K562 (cell line): ENCODE data around the gene RNPEPL1. TPM values are rescaled to one million over a fixed set of nuclear protein-coding genes. Genes with fewer than 3 reads are reported as not detected.

ENCODE experiments used
- ATAC-seq: fragments of 200-7000 bp; cut with Tn5 transposase; 3 replicates; pipeline ENCODE4 v1.9.1; 2020; ENCODE audit warnings: moderate library complexity
- BruUV-seq: library from RNA; stranded (reverse); fragments of 400-500 nt; replicated peaks from 2 replicates; lab custom pipeline; 2021; lab: Mats Ljungman, UMichigan
- CTCF ChIA-PET: fragments of 300-600 bp; formaldehyde crosslinking; extraction: SDS; loops from one replicate; lab custom pipeline; 2021; ENCODE audit warnings: low intra/inter-chr PET ratio; lab: Yijun Ruan, JAX
- POLR2A ChIA-PET: fragments of 300-600, 350-650 bp; sonication (Branson Sonifier 250); formaldehyde crosslinking; extraction: SDS; loops from one replicate; lab custom pipeline; 2021; ENCODE audit warnings: antibody characterized with exemption, inconsistent platforms; lab: Yijun Ruan, JAX
- DNase-seq, 4 experiments: peaks; one replicate each; pipeline versions ENCODE4 v3.0.0 to v3.0.0-alpha.2; 2011 to 2018; ENCODE audit warnings: low spot score in 3 of 4, mixed read lengths in 3 of 4; ENCODE audit errors: extremely low read depth in 1 of 4
- FAIRE-seq: peaks from 2 replicates; lab custom pipeline; 2011; peaks lifted over from hg19 to GRCh38; lab: Jason Lieb, UNC
- H2AFZ ChIP-seq: 2 replicates; pipeline ENCODE4 v1.6.0; 2011; ENCODE audit warnings: low read depth, low read length, control low read depth, inconsistent platforms
- H3K27ac ChIP-seq: fragments of 200-600 bp; 3 replicates; pipeline ENCODE4 v1.8.0; 2011; ENCODE audit warnings: low read depth, mild to moderate bottlenecking, control low read depth, inconsistent platforms, low read length, moderate library complexity, mixed read lengths; ENCODE audit errors: extremely low read depth
- H3K27me3 ChIP-seq, 2 experiments: fragments of 300-600 bp in 1 of 2; 2 replicates in 1 of 2; 3 replicates in 1 of 2; pipeline versions ENCODE4 v1.6.0 to v1.8.0; 2011; ENCODE audit warnings: inconsistent platforms in 2 of 2, low read length in 2 of 2, mild to moderate bottlenecking in 1 of 2, mixed read lengths in 1 of 2, moderate library complexity in 1 of 2; ENCODE audit not compliant: control insufficient read depth in 2 of 2, insufficient read depth in 2 of 2
- H3K36me3 ChIP-seq: fragments of 300-600 bp; 3 replicates; pipeline ENCODE4 v1.8.0; 2011; ENCODE audit warnings: mild to moderate bottlenecking, low read length, inconsistent platforms; ENCODE audit not compliant: control insufficient read depth, insufficient read depth
- H3K4me1 ChIP-seq, 2 experiments: fragments of 200-600 bp in 1 of 2; replicated peaks in 1 of 2; 2 replicates in 1 of 2; 3 replicates in 1 of 2; pipeline versions ENCODE4 v1.5.1 to v1.8.0; 2011; ENCODE audit warnings: inconsistent platforms in 2 of 2, low read length in 2 of 2, mild to moderate bottlenecking in 1 of 2, mixed read lengths in 1 of 2, moderate library complexity in 1 of 2; ENCODE audit not compliant: control insufficient read depth in 2 of 2, insufficient read depth in 2 of 2
- H3K4me2 ChIP-seq: 2 replicates; pipeline ENCODE4 v1.6.1; 2011; ENCODE audit warnings: low read length, control low read depth, inconsistent platforms, mixed read lengths; ENCODE audit not compliant: insufficient read depth
- H3K4me3 ChIP-seq: fragments of 200-600 bp; sonication (generic), shearing (Covaris generic); 2 replicates; pipeline ENCODE4 v1.5.1; 2016; ENCODE audit warnings: control low read depth, inconsistent platforms
- H3K79me2 ChIP-seq: fragments of 200-600 bp; 3 replicates; pipeline ENCODE4 v1.8.0; 2011; ENCODE audit warnings: low read length, inconsistent platforms; ENCODE audit not compliant: control insufficient read depth, insufficient read depth
- H3K9ac ChIP-seq, 2 experiments: 2 replicates each; pipeline versions ENCODE4 v1.6.0 to v1.6.1; 2011; ENCODE audit warnings: low read depth in 2 of 2, low read length in 2 of 2, control low read depth in 1 of 2, inconsistent platforms in 1 of 2, mild to moderate bottlenecking in 1 of 2, mixed read lengths in 1 of 2; ENCODE audit not compliant: insufficient read depth in 1 of 2
- H3K9me1 ChIP-seq: one replicate; pipeline ENCODE4 v1.6.0; 2011; ENCODE audit warnings: inconsistent platforms, mild to moderate bottlenecking, low read length, moderate library complexity; ENCODE audit not compliant: control insufficient read depth, insufficient read depth
- H3K9me3 ChIP-seq: replicated peaks from 2 replicates; pipeline ENCODE4 v1.5.1; 2011; ENCODE audit warnings: low read depth, low read length, inconsistent platforms; ENCODE audit not compliant: control insufficient read depth, insufficient read depth
- H4K20me1 ChIP-seq: replicated peaks from 2 replicates; pipeline ENCODE4 v1.6.1; 2011; ENCODE audit warnings: low read length, inconsistent platforms, mixed read lengths; ENCODE audit not compliant: control insufficient read depth, insufficient read depth
- CC2D1A ChIP-seq: fragments of 450-650 bp; IDR thresholded peaks from 2 replicates; pipeline ENCODE4 v1.6.1; 2017; ENCODE audit warnings: mild to moderate bottlenecking
- GATAD2A ChIP-seq: fragments of 450-650 bp; IDR thresholded peaks from 2 replicates; pipeline ENCODE4 v1.6.1; 2017
- KAT2B ChIP-seq: IDR thresholded peaks from one replicate; pipeline ENCODE4 v1.6.1; 2012; ENCODE audit warnings: low read depth, mild to moderate bottlenecking, control low read depth, inconsistent platforms, low read length, moderate library complexity
- KDM4B ChIP-seq, 2 experiments: fragments of 450-650 bp in 1 of 2; sonication (generic) in 1 of 2; IDR thresholded peaks; 2 replicates each; pipeline ENCODE4 v1.6.1; 2016 to 2017; ENCODE audit warnings: borderline replicate concordance in 2 of 2, antibody characterized with exemption in 1 of 2, low read depth in 1 of 2, mild to moderate bottlenecking in 1 of 2
- NR3C1 ChIP-seq: sonication (generic); formaldehyde crosslinking; IDR thresholded peaks from 2 replicates; pipeline ENCODE4 v1.8.1; 2022; ENCODE audit warnings: missing genetic modification reagents
- TEAD2 ChIP-seq: fragments of 450-650 bp; IDR thresholded peaks from 2 replicates; pipeline ENCODE4 v1.6.1; 2016; ENCODE audit warnings: missing genetic modification characterization, control low read depth, missing compliant biosample characterization
- TSC22D4 ChIP-seq: fragments of 450-650 bp; IDR thresholded peaks from 2 replicates; pipeline ENCODE4 v1.6.1; 2016; ENCODE audit warnings: missing genetic modification characterization, missing biosample characterization, control low read depth
- WGBS: fragments of 100-300 bp; shearing (Covaris generic); methylation state at CpG from one replicate; pipeline ENCODE4 v1.1.6; 2016; ENCODE audit warnings: low coverage, mixed read lengths; ENCODE audit not compliant: insufficient coverage; ENCODE audit errors: missing lambda C conversion rate; 5-methylcytosine and 5-hydroxymethylcytosine counted together
- in situ Hi-C: fragments of 300-500 bp; cut with MboI; formaldehyde crosslinking; loops from 4 replicates; pipeline ENCODE4 v1.15.0; 2018; ENCODE audit warnings: inconsistent platforms, mixed read lengths
- intact Hi-C: fragments of 100-400 bp; cut with micrococcal nuclease; formaldehyde crosslinking; loops from 2 replicates; pipeline ENCODE4 v1.14.2; 2022
- polyA plus RNA-seq, 8 experiments: library from polyadenylated mRNA; depleted of rRNA in 4 of 8; stranded (reverse) in 5 of 8; unstranded in 3 of 8; fragments of >200 nt; fragmentation: Nextera tagmentation in 2 of 8; fragmentation: Illumina TruSeq in 1 of 8; extraction: Ambion mirVana in 2 of 8; extraction: Trizol in 1 of 8; gene quantifications; 2 replicates each; pipeline versions ENCODE4 v1.2.1 to v1.2.3, GENCODE V29; 2011 to 2014; ENCODE audit warnings: inconsistent platforms in 1 of 8, missing spikeins in 1 of 8
- total RNA-seq, 7 experiments: library from RNA; depleted of rRNA in 6 of 7; stranded (reverse); fragments of >200 nt in 6 of 7; fragmentation: Illumina TruSeq in 2 of 7; extraction: Trizol in 2 of 7; gene quantifications; 2 replicates each; pipeline versions ENCODE4 v1.2.1 to v1.2.3, GENCODE V29; 2011 to 2021; ENCODE audit warnings: low replicate concordance in 1 of 7
- TF ChIP-seq, protein P1 (sequence below): sonication (generic); IDR thresholded peaks from 2 replicates; pipeline ENCODE4 v1.6.1; 2016

RNPEPL1 gene
- total and polyA plus RNA-seq, 9 of the 15 experiments (the other 6 are each of a cell fraction or from before 2014, with no cell fraction given): 0.07 to 38.7 (median 5.6) TPM

GRCh38 chr2:240573071-240573515, 4.8 kb downstream of the RNPEPL1 start:
- no peak overlapping the region for H3K4me3 ChIP-seq
- ATAC-seq (no peak), DNase-seq (no peak), FAIRE-seq (no peak)
- peaks cover 28% of the 10 kb centered on the region for H3K79me2 ChIP-seq
- H3K9ac ChIP-seq: no peak overlapping the region
- no peaks in the 10 kb centered on the region for H3K9me1 ChIP-seq
- TF ChIP-seq TSC22D4 (no peak), CC2D1A (no peak), KDM4B (IDR thresholded peaks at IDR 0.05; ENCODE audit: borderline replicate concordance in 2 of 2, low read depth in 1 of 2) (no peak), KAT2B (no peak), NR3C1 (no peak), GATAD2A (no peak), TEAD2 (tag) (no peak)
- TF ChIP-seq, protein P1, sequence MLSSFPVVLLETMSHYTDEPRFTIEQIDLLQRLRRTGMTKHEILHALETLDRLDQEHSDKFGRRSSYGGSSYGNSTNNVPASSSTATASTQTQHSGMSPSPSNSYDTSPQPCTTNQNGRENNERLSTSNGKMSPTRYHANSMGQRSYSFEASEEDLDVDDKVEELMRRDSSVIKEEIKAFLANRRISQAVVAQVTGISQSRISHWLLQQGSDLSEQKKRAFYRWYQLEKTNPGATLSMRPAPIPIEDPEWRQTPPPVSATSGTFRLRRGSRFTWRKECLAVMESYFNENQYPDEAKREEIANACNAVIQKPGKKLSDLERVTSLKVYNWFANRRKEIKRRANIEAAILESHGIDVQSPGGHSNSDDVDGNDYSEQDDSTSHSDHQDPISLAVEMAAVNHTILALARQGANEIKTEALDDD: no peak
- H4K20me1 ChIP-seq: no peaks in the 10 kb centered on the region
- no peaks in the 10 kb centered on the region for H3K27me3 ChIP-seq
- no peak overlapping the region for H3K27ac ChIP-seq
- H3K9me3 ChIP-seq: no peaks in the 10 kb centered on the region
- H2AFZ ChIP-seq: no peak overlapping the region
- no peak overlapping the region for H3K4me2 ChIP-seq
- ChIA-PET POLR2A (interaction anchor here (0.9 to 1.3 kb wide), 2 partner anchors 11 to 13 kb away, joined by 3 to 6 read pairs; partner anchors contain the start of gene CAPN10), CTCF (no interaction called here)
- H3K36me3 ChIP-seq: peaks cover 37% of the 10 kb centered on the region; the same call in 1 of the 3 replicates
- H3K4me1 ChIP-seq: peaks cover 4 to 49% of the 10 kb centered on the region in 2 experiments; a peak in 4 of 5 replicates
- in situ Hi-C loops (no loop called here), intact Hi-C loops (no loop called here)
- 96% methylated on average over 10 of the region's 20 CpGs for WGBS
- BruUV-seq: no TSS peak
